ENCODE data around the gene ZBTB20.

DNA sequence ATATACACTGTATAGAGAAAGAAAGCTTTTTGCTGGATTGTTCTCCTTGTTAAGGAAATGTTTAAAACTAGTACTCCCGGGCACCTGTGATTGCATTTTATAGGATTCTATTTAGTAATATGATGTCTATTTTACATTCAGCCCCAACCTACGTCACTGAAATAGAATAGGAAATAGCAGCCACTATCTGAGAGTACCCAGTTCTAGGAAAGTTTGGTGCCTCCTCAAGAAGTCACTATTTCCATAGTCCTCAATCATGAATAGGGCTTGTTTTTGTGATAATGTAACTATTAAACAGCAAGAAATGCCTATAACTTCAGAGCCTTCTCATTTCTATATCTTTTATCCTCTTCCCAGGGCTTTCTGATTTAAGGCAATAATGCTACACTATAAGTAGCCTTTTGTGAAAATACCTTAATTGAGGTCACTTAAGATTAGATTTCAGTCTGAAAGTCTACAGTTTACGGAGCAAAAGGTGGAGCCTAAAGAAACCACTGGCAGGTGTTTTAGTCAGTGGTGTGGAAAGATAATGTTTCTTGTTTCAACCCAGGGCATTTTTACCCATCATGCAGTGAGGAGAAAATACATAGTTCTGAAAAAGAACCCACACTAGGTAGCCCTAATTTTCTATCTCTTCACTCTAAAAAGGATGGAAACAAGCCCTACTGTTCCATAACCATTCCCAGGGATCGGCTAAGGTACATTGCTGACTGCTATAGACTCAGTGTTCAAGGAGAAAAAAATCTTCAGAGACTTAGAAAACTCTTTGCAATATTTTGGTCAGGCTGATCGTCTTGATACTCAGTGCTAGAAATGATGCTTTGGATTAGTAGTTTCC, 814.5 kb downstream of the ZBTB20 start:
- TF ChIP-seq, protein P1, sequence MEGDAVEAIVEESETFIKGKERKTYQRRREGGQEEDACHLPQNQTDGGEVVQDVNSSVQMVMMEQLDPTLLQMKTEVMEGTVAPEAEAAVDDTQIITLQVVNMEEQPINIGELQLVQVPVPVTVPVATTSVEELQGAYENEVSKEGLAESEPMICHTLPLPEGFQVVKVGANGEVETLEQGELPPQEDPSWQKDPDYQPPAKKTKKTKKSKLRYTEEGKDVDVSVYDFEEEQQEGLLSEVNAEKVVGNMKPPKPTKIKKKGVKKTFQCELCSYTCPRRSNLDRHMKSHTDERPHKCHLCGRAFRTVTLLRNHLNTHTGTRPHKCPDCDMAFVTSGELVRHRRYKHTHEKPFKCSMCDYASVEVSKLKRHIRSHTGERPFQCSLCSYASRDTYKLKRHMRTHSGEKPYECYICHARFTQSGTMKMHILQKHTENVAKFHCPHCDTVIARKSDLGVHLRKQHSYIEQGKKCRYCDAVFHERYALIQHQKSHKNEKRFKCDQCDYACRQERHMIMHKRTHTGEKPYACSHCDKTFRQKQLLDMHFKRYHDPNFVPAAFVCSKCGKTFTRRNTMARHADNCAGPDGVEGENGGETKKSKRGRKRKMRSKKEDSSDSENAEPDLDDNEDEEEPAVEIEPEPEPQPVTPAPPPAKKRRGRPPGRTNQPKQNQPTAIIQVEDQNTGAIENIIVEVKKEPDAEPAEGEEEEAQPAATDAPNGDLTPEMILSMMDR (IDR thresholded peaks at IDR 0.05), result no peak
- no peak for TF ChIP-seq POLR2A (IDR thresholded peaks at IDR 0.05)
